ENCODE measurements around the gene NDUFS1.
"Not testable (repeated sequence)": the region's sequence is repeated elsewhere in the genome, so short reads cannot be mapped to it uniquely, and the experiment has no call there.

NDUFS1 gene

DNA sequence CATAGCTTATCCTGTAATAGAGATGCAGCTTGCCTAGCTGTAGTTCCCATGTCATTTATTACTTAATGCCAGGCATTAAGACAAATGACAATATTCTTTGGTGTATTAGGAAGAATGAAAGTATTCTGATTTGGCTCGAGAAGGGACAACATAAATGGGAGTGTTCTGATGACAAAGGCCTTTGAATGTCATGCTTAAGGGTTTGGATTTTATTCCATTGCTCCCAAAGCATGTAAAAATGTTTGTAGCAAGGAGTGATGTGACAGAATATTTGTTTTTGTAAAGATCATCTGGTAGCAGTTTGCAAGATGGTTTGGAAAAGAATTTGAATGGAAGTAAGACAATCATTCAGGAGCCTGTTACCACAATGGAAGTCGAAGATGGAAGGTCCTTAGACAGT, 30.9 kb upstream of the NDUFS1 start:
- H3K27me3 Mint-ChIP-seq (ENCODE audit: low read depth), result peaks cover 4% of the 10 kb centered on the region
- no peaks in the 10 kb centered on the region for H3K9me3 Mint-ChIP-seq

DNA sequence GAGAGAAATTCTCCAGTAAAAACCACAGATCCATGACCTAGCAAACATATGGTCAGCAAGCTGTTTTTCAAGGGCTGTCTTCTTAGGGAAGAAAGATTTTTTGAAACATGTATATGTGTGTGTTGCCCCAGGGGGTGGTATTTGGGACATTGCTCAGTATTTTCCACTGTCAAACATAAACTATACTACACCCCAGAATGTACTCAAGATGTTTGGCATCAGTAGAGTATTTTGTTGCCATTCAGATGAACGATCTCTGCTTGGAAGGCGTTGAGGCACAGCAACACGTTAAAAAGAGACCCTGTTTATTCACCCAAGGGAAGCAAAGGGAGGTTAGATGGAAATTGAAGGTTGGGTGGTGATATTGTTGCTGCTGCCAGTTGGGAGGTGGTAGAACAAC, 30.4 kb upstream of the NDUFS1 start:
- TF ChIP-seq, protein P1, sequence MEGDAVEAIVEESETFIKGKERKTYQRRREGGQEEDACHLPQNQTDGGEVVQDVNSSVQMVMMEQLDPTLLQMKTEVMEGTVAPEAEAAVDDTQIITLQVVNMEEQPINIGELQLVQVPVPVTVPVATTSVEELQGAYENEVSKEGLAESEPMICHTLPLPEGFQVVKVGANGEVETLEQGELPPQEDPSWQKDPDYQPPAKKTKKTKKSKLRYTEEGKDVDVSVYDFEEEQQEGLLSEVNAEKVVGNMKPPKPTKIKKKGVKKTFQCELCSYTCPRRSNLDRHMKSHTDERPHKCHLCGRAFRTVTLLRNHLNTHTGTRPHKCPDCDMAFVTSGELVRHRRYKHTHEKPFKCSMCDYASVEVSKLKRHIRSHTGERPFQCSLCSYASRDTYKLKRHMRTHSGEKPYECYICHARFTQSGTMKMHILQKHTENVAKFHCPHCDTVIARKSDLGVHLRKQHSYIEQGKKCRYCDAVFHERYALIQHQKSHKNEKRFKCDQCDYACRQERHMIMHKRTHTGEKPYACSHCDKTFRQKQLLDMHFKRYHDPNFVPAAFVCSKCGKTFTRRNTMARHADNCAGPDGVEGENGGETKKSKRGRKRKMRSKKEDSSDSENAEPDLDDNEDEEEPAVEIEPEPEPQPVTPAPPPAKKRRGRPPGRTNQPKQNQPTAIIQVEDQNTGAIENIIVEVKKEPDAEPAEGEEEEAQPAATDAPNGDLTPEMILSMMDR (IDR thresholded peaks at IDR 0.05; ENCODE audit: unreplicated experiment in 3 of 3), result no peak
- H3K27me3 Mint-ChIP-seq (ENCODE audit: low read depth), result peaks cover 4% of the 10 kb centered on the region
- H3K27ac Mint-ChIP-seq, result no peak overlapping the region
- H3K4me3 Mint-ChIP-seq, result no peak overlapping the region
- no peaks in the 10 kb centered on the region for H3K9me3 Mint-ChIP-seq
- H3K36me3 Mint-ChIP-seq (ENCODE audit: low read depth), result no peaks in the 10 kb centered on the region
- H3K4me1 Mint-ChIP-seq, result no peaks in the 10 kb centered on the region

More for the DNA sequence above, 30.9 kb upstream of the NDUFS1 start:
- Mint-ChIP-seq H3K27ac (no peak overlapping the region), H3K4me3 (no peak overlapping the region), H3K36me3 (ENCODE audit: low read depth) (no peaks in the 10 kb centered on the region), H3K4me1 (no peaks in the 10 kb centered on the region)
- TF ChIP-seq, protein P1 (IDR thresholded peaks at IDR 0.05; ENCODE audit: unreplicated experiment in 3 of 3), result no peak

DNA sequence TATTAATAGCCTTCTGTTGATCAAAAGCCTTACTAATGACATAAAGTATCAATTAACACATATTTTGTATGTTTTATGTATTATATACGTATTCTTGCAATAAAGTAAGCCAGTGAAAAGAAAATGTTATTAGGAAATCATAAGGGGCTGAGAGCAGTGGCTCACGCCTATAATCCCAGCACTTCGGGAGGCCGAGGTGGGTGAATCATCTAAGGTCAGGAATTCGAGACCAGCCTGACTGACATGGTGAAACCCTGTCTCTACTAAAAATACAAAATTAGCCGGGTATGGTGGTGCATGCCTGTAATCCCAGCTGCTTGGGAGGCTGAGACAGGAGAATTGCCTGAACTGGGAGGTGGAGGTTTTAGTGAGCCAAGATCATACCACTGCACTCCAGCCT, 22.3 kb upstream of the NDUFS1 start:
- H3K36me3 Mint-ChIP-seq (ENCODE audit: low read depth); H3K27me3 Mint-ChIP-seq (ENCODE audit: low read depth); H3K9me3 Mint-ChIP-seq; H3K4me1 Mint-ChIP-seq; H3K4me3 Mint-ChIP-seq; H3K27ac Mint-ChIP-seq: not testable (repeated sequence)

DNA sequence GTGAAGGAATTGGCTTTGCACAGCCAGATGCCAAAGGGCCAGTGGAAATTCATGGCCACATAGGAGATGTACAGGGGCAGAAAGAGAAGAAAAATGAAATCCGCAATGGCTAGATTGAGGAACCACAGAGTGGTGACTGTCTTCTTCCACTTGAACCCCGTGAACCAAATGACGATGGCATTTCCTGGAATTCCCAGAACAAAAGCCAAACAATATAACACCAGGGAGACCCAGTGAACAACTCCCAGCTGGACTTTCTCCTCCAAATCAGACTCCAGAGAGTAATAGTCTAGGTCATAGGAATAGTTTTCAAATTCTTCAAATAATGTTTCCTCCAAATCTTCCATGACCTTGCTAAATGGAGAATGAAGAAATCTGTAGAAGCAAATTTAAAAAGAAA, 17.7 kb upstream of the NDUFS1 start:
- peaks cover 3% of the 10 kb centered on the region for H3K9me3 Mint-ChIP-seq
- H3K27ac Mint-ChIP-seq, result no peak overlapping the region
- no peak overlapping the region for H3K4me3 Mint-ChIP-seq
- TF ChIP-seq, protein P1 (IDR thresholded peaks at IDR 0.05; ENCODE audit: unreplicated experiment in 3 of 3), result no peak
- H3K27me3 Mint-ChIP-seq (ENCODE audit: low read depth), result no peaks in the 10 kb centered on the region
- no peaks in the 10 kb centered on the region for H3K4me1 Mint-ChIP-seq
- peaks cover 4% of the 10 kb centered on the region for H3K36me3 Mint-ChIP-seq (ENCODE audit: low read depth)

DNA sequence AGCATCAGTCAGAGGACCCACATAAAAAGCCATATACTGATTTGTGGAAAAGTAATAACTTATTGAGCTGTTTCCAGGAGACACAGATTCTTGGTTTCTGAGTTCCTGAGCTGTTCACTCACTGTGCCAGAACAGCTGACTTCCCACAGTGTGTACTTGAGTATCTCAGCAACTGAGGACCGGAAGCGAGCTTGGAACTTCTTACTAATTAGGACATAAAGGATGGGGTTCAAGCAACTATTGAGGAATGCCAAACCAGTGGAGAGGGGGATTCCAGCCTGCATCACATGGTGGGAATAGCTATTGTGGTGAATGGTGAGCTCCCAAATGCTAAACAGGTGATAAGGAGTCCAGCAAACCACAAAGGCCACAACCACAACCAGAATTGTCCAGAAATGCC, 16.9 kb upstream of the NDUFS1 start:
- Mint-ChIP-seq H3K36me3 (ENCODE audit: low read depth) (peaks cover 4% of the 10 kb centered on the region), H3K27me3 (ENCODE audit: low read depth) (no peaks in the 10 kb centered on the region), H3K9me3 (peaks cover 3% of the 10 kb centered on the region), H3K27ac (no peak overlapping the region), H3K4me1 (no peaks in the 10 kb centered on the region), H3K4me3 (no peak overlapping the region)
- TF ChIP-seq, protein P1 (IDR thresholded peaks at IDR 0.05; ENCODE audit: unreplicated experiment in 3 of 3), result no peak

DNA sequence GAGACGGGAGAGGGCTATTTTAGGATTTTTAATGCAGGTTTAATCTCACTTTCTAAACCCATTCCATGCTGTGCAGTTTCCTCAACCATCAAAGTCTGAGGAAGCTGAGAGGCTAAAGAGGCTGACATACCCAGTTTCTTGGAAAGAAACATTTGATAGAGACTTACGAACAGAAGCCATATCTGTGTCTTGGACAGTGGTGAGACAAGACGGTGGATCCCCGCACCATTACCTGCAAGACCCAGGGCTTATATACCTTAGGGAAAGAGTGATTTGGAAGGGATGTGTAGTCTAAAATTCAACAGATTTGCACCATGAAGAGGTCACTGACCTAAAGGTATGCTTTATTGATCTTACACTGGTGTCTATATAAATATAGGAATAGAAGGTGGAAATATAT, 13.9 kb upstream of the NDUFS1 start:
- no peak overlapping the region for H3K4me3 Mint-ChIP-seq
- TF ChIP-seq, protein P1 (IDR thresholded peaks at IDR 0.05; ENCODE audit: unreplicated experiment in 3 of 3), result no peak
- peaks cover 22% of the 10 kb centered on the region for H3K9me3 Mint-ChIP-seq
- no peaks in the 10 kb centered on the region for H3K27me3 Mint-ChIP-seq (ENCODE audit: low read depth)
- no peak overlapping the region for H3K27ac Mint-ChIP-seq
- H3K36me3 Mint-ChIP-seq (ENCODE audit: low read depth), result peaks cover 28% of the 10 kb centered on the region
- no peaks in the 10 kb centered on the region for H3K4me1 Mint-ChIP-seq

DNA sequence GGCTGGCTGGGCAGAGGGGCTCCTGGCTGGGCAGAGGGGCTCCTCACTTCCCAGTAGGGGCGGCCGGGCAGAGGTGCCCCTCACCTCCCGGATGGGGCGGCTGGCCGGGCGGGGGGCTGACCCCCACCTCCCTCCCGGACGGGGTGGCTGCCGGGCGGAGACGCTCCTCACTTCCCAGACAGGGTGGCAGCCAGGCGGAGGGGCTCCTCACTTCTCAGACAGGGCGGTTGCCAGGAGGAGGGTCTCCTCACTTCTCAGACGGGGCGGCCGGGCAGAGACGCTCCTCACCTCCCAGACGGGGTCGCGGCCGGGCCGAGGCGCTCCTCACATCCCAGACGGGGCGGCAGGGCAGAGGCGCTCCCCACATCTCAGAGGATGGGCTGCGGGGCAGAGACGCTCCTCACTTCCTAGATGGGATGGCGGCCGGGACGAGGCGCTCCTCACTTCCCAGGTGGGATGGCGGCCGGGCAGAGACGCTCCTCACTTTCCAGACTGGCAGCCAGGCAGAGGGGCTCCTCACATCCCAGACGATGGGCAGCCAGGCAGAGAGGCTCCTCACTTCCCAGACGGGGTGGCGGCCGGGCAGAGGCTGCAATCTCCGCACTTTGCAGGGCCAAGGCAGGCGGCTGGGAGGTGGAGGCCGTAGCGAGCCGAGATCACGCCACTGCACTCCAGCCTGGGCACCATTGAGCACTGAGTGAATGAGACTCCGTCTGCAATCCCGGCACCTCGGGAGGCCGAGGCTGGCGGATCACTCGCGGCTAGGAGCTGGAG, 12.6 kb upstream of the NDUFS1 start:
- Mint-ChIP-seq H3K9me3 (peaks cover 27% of the 10 kb centered on the region), H3K36me3 (ENCODE audit: low read depth) (peaks cover 38% of the 10 kb centered on the region)
- not testable (repeated sequence) for H3K27me3 Mint-ChIP-seq (ENCODE audit: low read depth); H3K4me1 Mint-ChIP-seq; H3K4me3 Mint-ChIP-seq; H3K27ac Mint-ChIP-seq

DNA sequence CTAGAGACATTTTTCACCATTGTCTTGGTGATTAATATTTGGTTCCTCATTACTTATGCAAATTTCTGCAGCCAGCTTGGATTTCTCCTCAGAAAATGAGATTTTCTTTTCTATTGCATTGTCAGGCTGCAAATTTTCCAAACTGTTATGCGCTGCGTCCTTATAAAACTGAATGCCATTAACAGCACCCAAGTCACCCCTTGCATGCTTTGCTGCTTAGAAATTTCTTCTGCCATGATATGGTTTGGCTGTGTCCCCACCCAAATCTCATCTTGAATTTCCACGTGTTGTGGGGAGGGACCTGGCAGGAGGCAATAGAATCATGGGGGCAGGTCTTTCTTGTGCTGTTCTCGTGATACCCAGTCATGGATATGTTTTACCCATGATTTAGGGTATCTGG, 9.0 kb upstream of the NDUFS1 start:
- not testable (repeated sequence) for H3K27ac Mint-ChIP-seq; H3K27me3 Mint-ChIP-seq (ENCODE audit: low read depth); H3K4me3 Mint-ChIP-seq; H3K4me1 Mint-ChIP-seq
- peaks cover 48% of the 10 kb centered on the region for H3K36me3 Mint-ChIP-seq (ENCODE audit: low read depth)
- H3K9me3 Mint-ChIP-seq, result peaks cover 27% of the 10 kb centered on the region
